H1 (cell line): ENCODE results near the gene PCYT1A. TPM values are rescaled to one million over a fixed set of nuclear protein-coding genes. Genes with fewer than 3 reads are reported as not detected.

Experiments
- CTCF ChIA-PET: fragments of 300-600 bp; sonication (Branson Sonifier 250); formaldehyde crosslinking; loops from one replicate; lab custom pipeline; 2021; ENCODE audit not compliant: partially characterized antibody; lab: Charles Lee
- POLR2A ChIA-PET: fragments of 300-600 bp; sonication (Branson Sonifier 250); formaldehyde crosslinking; loops from one replicate; lab custom pipeline; 2021; ENCODE audit warnings: inconsistent platforms; ENCODE audit not compliant: partially characterized antibody; lab: Charles Lee
- DNase-seq, 2 experiments: peaks; one replicate each; pipeline versions ENCODE4 v3.0.0 to v3.0.0-alpha.2; 2010 to 2022; ENCODE audit warnings: low spot score in 2 of 2, low read depth in 1 of 2, mixed read lengths in 1 of 2
- FAIRE-seq: peaks from 2 replicates; lab custom pipeline; 2011; peaks lifted over from hg19 to GRCh38; lab: Jason Lieb, UNC
- H2AFZ ChIP-seq: 2 replicates; pipeline ENCODE4 v1.8.1; 2012; ENCODE audit warnings: low read length, inconsistent platforms
- H2AK5ac ChIP-seq: 2 replicates; pipeline ENCODE4 v1.6.1; 2013; ENCODE audit warnings: low read depth, low read length
- H2BK120ac ChIP-seq: replicated peaks from 2 replicates; pipeline ENCODE3; 2013; ENCODE audit warnings: low read depth, low read length, inconsistent platforms
- H2BK12ac ChIP-seq: 2 replicates; pipeline ENCODE4 v1.6.1; 2013; ENCODE audit warnings: low read depth, low read length
- H2BK15ac ChIP-seq: 2 replicates; pipeline ENCODE4 v1.6.1; 2013; ENCODE audit warnings: low read length
- H2BK20ac ChIP-seq: 2 replicates; pipeline ENCODE4 v1.6.1; 2013; ENCODE audit warnings: low read length
- H2BK5ac ChIP-seq: 2 replicates; pipeline ENCODE4 v1.6.1; 2013; ENCODE audit warnings: low read depth, low read length
- H3K14ac ChIP-seq: 2 replicates; pipeline ENCODE4 v1.6.1; 2013; ENCODE audit warnings: inconsistent platforms; ENCODE audit not compliant: insufficient read length
- H3K18ac ChIP-seq: 2 replicates; pipeline ENCODE4 v1.6.1; 2013; ENCODE audit warnings: low read length; ENCODE audit errors: extremely low read depth
- H3K23ac ChIP-seq: 2 replicates; pipeline ENCODE4 v1.6.1; 2013; ENCODE audit warnings: inconsistent platforms; ENCODE audit not compliant: insufficient read length
- H3K23me2 ChIP-seq: 2 replicates; pipeline ENCODE4 v1.6.1; 2013; ENCODE audit warnings: low read depth, low read length
- H3K27ac ChIP-seq: 2 replicates; pipeline ENCODE4 v1.6.1; 2011; ENCODE audit warnings: low read depth, low read length, inconsistent platforms
- H3K27me3 ChIP-seq, 4 experiments: replicated peaks in 1 of 4; 1 replicate in 1 of 4; 2 replicates in 3 of 4; pipeline versions ENCODE4 v1.6.1 to v1.8.1; 2011 to 2013; ENCODE audit warnings: low read length in 3 of 4, mild to moderate bottlenecking in 3 of 4, inconsistent platforms in 2 of 4, mixed read lengths in 2 of 4, moderate library complexity in 1 of 4; ENCODE audit not compliant: control insufficient read depth in 3 of 4, insufficient read depth in 3 of 4; ENCODE audit errors: extremely low read depth in 1 of 4
- H3K36me3 ChIP-seq, 4 experiments: 2 replicates each; pipeline versions ENCODE4 v1.6.1 to v1.8.1; 2011 to 2013; ENCODE audit warnings: mild to moderate bottlenecking in 4 of 4, low read length in 3 of 4, moderate library complexity in 2 of 4, control low read depth in 1 of 4, inconsistent platforms in 1 of 4; ENCODE audit not compliant: insufficient read depth in 4 of 4, control insufficient read depth in 2 of 4
- H3K4ac ChIP-seq: replicated peaks from 2 replicates; pipeline ENCODE3; 2013; ENCODE audit warnings: low read length, low read depth, mixed read lengths, inconsistent platforms; ENCODE audit not compliant: insufficient read length
- H3K4me1 ChIP-seq, 4 experiments: replicated peaks in 1 of 4; 1 replicate in 1 of 4; 2 replicates in 3 of 4; pipeline versions ENCODE4 v1.6.1 to v1.8.1; 2011 to 2013; ENCODE audit warnings: low read length in 3 of 4, inconsistent platforms in 2 of 4, mixed read lengths in 1 of 4; ENCODE audit not compliant: insufficient read depth in 4 of 4, control insufficient read depth in 3 of 4
- H3K4me2 ChIP-seq, 2 experiments: 2 replicates each; pipeline versions ENCODE4 v1.6.1 to v1.8.1; 2011 to 2013; ENCODE audit warnings: low read depth in 2 of 2, low read length in 2 of 2, control low read depth in 1 of 2, inconsistent platforms in 1 of 2, mild to moderate bottlenecking in 1 of 2; ENCODE audit not compliant: insufficient read depth in 1 of 2
- H3K4me3 ChIP-seq, 4 experiments: fragments of 200-600, 300-600 bp in 1 of 4; sonication (generic), shearing (Covaris generic), sonication (Bioruptor Twin) in 1 of 4; 2 replicates each; pipeline versions ENCODE4 v1.5.1 to v1.8.1; 2011 to 2016; ENCODE audit warnings: low read length in 4 of 4, low read depth in 3 of 4, control low read depth in 2 of 4, inconsistent platforms in 2 of 4, mild to moderate bottlenecking in 2 of 4, mixed read lengths in 1 of 4, moderate library complexity in 1 of 4; ENCODE audit not compliant: insufficient read depth in 2 of 4; ENCODE audit errors: extremely low read depth in 1 of 4
- H3K56ac ChIP-seq: replicated peaks from 2 replicates; pipeline ENCODE3; 2013; ENCODE audit warnings: low read depth, mild to moderate bottlenecking, mixed read lengths, low read length, inconsistent platforms; ENCODE audit not compliant: insufficient read length
- H3K79me1 ChIP-seq: 2 replicates; pipeline ENCODE4 v1.6.1; 2013; ENCODE audit warnings: low read depth, low read length, control low read depth
- H3K79me2 ChIP-seq, 2 experiments: 2 replicates each; pipeline versions ENCODE4 v1.6.1 to v1.8.1; 2012 to 2013; ENCODE audit warnings: low read length in 2 of 2, mild to moderate bottlenecking in 2 of 2, inconsistent platforms in 1 of 2; ENCODE audit not compliant: insufficient read depth in 2 of 2, control insufficient read depth in 1 of 2
- H3K9ac ChIP-seq, 4 experiments: replicated peaks in 1 of 4; 1 replicate in 1 of 4; 2 replicates in 3 of 4; pipeline versions ENCODE4 v1.6.1 to v1.8.1; 2011 to 2013; ENCODE audit warnings: low read depth in 3 of 4, low read length in 3 of 4, control low read depth in 2 of 4, mild to moderate bottlenecking in 2 of 4, moderate library complexity in 2 of 4, inconsistent platforms in 1 of 4; ENCODE audit errors: extremely low read depth in 1 of 4
- H3K9me3 ChIP-seq, 2 experiments: 2 replicates each; pipeline versions ENCODE4 v1.6.1 to v1.8.1; 2012 to 2013; ENCODE audit warnings: mild to moderate bottlenecking in 2 of 2, moderate library complexity in 2 of 2, control low read depth in 1 of 2, inconsistent platforms in 1 of 2, low read depth in 1 of 2, low read length in 1 of 2, mixed read lengths in 1 of 2; ENCODE audit not compliant: insufficient read depth in 2 of 2
- H4K20me1 ChIP-seq, 2 experiments: replicated peaks in 1 of 2; 2 replicates each; pipeline versions ENCODE3 to v1.8.1; 2011 to 2013; ENCODE audit warnings: inconsistent platforms in 2 of 2, low read length in 2 of 2, mild to moderate bottlenecking in 1 of 2; ENCODE audit not compliant: insufficient read depth in 2 of 2, control insufficient read depth in 1 of 2
- H4K5ac ChIP-seq: 2 replicates; pipeline ENCODE4 v1.6.1; 2013; ENCODE audit warnings: low read length, low read depth, mixed read lengths, inconsistent platforms; ENCODE audit not compliant: insufficient read length
- H4K8ac ChIP-seq: 2 replicates; pipeline ENCODE4 v1.8.0; 2013; ENCODE audit warnings: mild to moderate bottlenecking, moderate library complexity, low read length, inconsistent platforms; ENCODE audit not compliant: insufficient read depth; ENCODE audit errors: extremely low read depth
- H4K91ac ChIP-seq: replicated peaks from 2 replicates; pipeline ENCODE3; 2013; ENCODE audit warnings: low read length, mixed read lengths, inconsistent platforms; ENCODE audit not compliant: insufficient read length
- CEBPB ChIP-seq: IDR thresholded peaks from 2 replicates; pipeline ENCODE4 v1.6.1; 2012; ENCODE audit warnings: low read depth, low read length
- CHD2 ChIP-seq: IDR thresholded peaks from 2 replicates; pipeline ENCODE4 v1.6.1; 2012; ENCODE audit warnings: low read length, improper control_type of control experiment
- FOSL1 ChIP-seq: IDR thresholded peaks from 2 replicates; pipeline ENCODE4 v1.6.1; 2011; ENCODE audit warnings: mild to moderate bottlenecking, low read depth, low read length, moderate library complexity; ENCODE audit not compliant: insufficient read depth
- RBBP5 ChIP-seq: IDR thresholded peaks from 2 replicates; pipeline ENCODE4 v1.7.1; 2012; ENCODE audit warnings: low read depth, mild to moderate bottlenecking, inconsistent platforms, low read length, moderate library complexity, borderline replicate concordance
- SIRT6 ChIP-seq: IDR thresholded peaks from one replicate; pipeline ENCODE4 v1.7.1; 2012; ENCODE audit warnings: low read length, inconsistent platforms
- SRF ChIP-seq: IDR thresholded peaks from 2 replicates; pipeline ENCODE4 v1.6.1; 2011; ENCODE audit warnings: mild to moderate bottlenecking, low read depth, low read length, moderate library complexity
- SUZ12 ChIP-seq: fragments of 200-600 bp; sonication (generic); IDR thresholded peaks from 2 replicates; pipeline ENCODE4 v1.6.1; 2012; ENCODE audit warnings: mild to moderate bottlenecking, inconsistent platforms, low read length, moderate library complexity, mixed read lengths
- YY1 ChIP-seq: IDR thresholded peaks from 2 replicates; pipeline ENCODE4 v1.6.1; 2011; ENCODE audit warnings: low read depth, mild to moderate bottlenecking, low read length
- WGBS, 2 experiments: shearing (Covaris generic) in 1 of 2; methylation state at CpG; one replicate each; pipeline versions ENCODE4 v1.1.6 to v1.1.7; 2013 to 2015; ENCODE audit warnings: low lambda C conversion rate in 2 of 2, mixed read lengths in 2 of 2, inconsistent platforms in 1 of 2, low coverage in 1 of 2, missing lambda C conversion rate in 1 of 2; ENCODE audit not compliant: insufficient replicate concordance in 2 of 2, insufficient coverage in 1 of 2, insufficient read length in 1 of 2; ENCODE audit errors: extremely low coverage in 1 of 2, missing lambda C conversion rate in 1 of 2; 5-methylcytosine and 5-hydroxymethylcytosine counted together
- polyA plus RNA-seq, 7 experiments: library from polyadenylated mRNA; depleted of rRNA in 3 of 7; stranded (reverse) in 5 of 7; unstranded in 2 of 7; fragments of >200 nt in 5 of 7; fragments of 200-250 nt in 2 of 7; gene quantifications; 1 replicate in 5 of 7; 2 replicates in 1 of 7; 4 replicates in 1 of 7; pipeline versions ENCODE4 v1.2.1 to v1.2.3, GENCODE V29; 2011 to 2013; ENCODE audit warnings: missing spikeins in 2 of 7, mixed read lengths in 2 of 7
- total RNA-seq: library from RNA; stranded (reverse); fragmentation: NEBNext Ultra II Directional; extraction: Animal tissue kit (Norgen Biotek cat#: 25700); gene quantifications from 2 replicates; pipeline ENCODE4 v1.2.1, GENCODE V29; 2021
- TF ChIP-seq, protein P1 (sequence below): IDR thresholded peaks from 2 replicates; pipeline ENCODE4 v1.6.1; 2012; ENCODE audit warnings: low read length, inconsistent platforms
- TF ChIP-seq, protein P2 (sequence below): IDR thresholded peaks from 2 replicates; pipeline ENCODE4 v1.6.1; 2011; ENCODE audit warnings: low read depth, mild to moderate bottlenecking, low read length; ENCODE audit not compliant: insufficient read depth

Gene PCYT1A
- total and polyA plus RNA-seq, 2 of the 8 experiments (the other 6 are each of a cell fraction or from before 2014, with no cell fraction given) = 19.9 to 31.8 TPM

DNA sequence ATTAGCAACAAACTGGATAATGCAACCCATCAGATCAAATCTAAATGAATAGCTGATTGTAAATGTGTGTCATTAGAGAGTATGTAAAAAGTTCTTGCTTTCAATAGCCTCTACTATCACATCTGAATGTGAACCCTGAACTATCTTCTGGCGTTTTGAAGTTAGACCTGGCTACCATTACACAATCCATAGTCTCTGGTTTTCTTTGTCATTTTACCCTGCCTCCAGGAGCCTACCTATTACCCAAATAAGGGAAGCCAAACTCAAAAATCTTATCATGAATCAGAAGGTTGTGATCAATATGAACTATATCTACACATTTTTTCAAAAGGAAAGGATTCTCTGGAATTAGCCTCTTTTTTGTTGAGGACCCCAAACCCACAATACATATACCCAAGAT is 31.8 kb downstream of the PCYT1A start:
- H2BK5ac ChIP-seq = no peak overlapping the region
- no peak overlapping the region for H2BK120ac ChIP-seq
- H3K23ac ChIP-seq = no peak overlapping the region
- no peaks in the 10 kb centered on the region for H3K9me3 ChIP-seq
- no peak for DNase-seq
- no peak overlapping the region for H3K18ac ChIP-seq
- H3K4me3 ChIP-seq = no peak overlapping the region
- no peak overlapping the region for H3K4me2 ChIP-seq
- no peaks in the 10 kb centered on the region for H3K27me3 ChIP-seq
- no peaks in the 10 kb centered on the region for H3K23me2 ChIP-seq
- FAIRE-seq = no peak
- H4K20me1 ChIP-seq = no peaks in the 10 kb centered on the region
- no peak overlapping the region for H2AK5ac ChIP-seq
- no peak overlapping the region for H2BK12ac ChIP-seq
- H3K79me1 ChIP-seq = no peaks in the 10 kb centered on the region
- H3K9ac ChIP-seq = no peak overlapping the region
- no peak overlapping the region for H4K8ac ChIP-seq
- H3K79me2 ChIP-seq = no peaks in the 10 kb centered on the region
- no peak overlapping the region for H4K91ac ChIP-seq
- no peak overlapping the region for H3K27ac ChIP-seq
- no peak overlapping the region for H2AFZ ChIP-seq
- H3K4me1 ChIP-seq = no peaks in the 10 kb centered on the region
- ChIA-PET CTCF (interaction anchor here (0.6 to 1.2 kb wide), 5 partner anchors 13 to 267 kb away, joined by 3 to 4 read pairs (median 3); no protein-coding TSS in a partner anchor), POLR2A (no interaction called here)
- no peak overlapping the region for H4K5ac ChIP-seq
- WGBS, 2 experiments = 82% methylated on average over 1 of the region's 1 CpG; no CpG with 5 or more reads in 1 of the 2 experiments
- no peak overlapping the region for H3K56ac ChIP-seq
- peaks cover 0 to 6% (median 0%) of the 10 kb centered on the region in 4 experiments; a peak in 2 of 8 replicates for H3K36me3 ChIP-seq
- no peak overlapping the region for H2BK20ac ChIP-seq
- H2BK15ac ChIP-seq = no peak overlapping the region
- H3K4ac ChIP-seq = no peak overlapping the region
- no peak overlapping the region for H3K14ac ChIP-seq
- TF ChIP-seq, protein P1, sequence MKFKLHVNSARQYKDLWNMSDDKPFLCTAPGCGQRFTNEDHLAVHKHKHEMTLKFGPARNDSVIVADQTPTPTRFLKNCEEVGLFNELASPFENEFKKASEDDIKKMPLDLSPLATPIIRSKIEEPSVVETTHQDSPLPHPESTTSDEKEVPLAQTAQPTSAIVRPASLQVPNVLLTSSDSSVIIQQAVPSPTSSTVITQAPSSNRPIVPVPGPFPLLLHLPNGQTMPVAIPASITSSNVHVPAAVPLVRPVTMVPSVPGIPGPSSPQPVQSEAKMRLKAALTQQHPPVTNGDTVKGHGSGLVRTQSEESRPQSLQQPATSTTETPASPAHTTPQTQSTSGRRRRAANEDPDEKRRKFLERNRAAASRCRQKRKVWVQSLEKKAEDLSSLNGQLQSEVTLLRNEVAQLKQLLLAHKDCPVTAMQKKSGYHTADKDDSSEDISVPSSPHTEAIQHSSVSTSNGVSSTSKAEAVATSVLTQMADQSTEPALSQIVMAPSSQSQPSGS = no peak
- no peak for TF ChIP-seq CHD2
- TF ChIP-seq SUZ12 = no peak
- TF ChIP-seq FOSL1 = no peak
- TF ChIP-seq RBBP5 = no peak
- no peak for TF ChIP-seq CEBPB
- no peak for TF ChIP-seq SRF
- no peak for TF ChIP-seq SIRT6
- TF ChIP-seq, protein P2, sequence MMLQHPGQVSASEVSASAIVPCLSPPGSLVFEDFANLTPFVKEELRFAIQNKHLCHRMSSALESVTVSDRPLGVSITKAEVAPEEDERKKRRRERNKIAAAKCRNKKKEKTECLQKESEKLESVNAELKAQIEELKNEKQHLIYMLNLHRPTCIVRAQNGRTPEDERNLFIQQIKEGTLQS = no peak
- no peak for TF ChIP-seq YY1
